ENCODE data around the gene ATP2B2. TPM values are rescaled to one million over a fixed set of nuclear protein-coding genes. Genes with fewer than 3 reads are reported as not detected.

The ATP2B2 gene
- total RNA-seq, 4 donors from 2014 or later, result 0.09 to 0.12 TPM; not detected in 2

DNA sequence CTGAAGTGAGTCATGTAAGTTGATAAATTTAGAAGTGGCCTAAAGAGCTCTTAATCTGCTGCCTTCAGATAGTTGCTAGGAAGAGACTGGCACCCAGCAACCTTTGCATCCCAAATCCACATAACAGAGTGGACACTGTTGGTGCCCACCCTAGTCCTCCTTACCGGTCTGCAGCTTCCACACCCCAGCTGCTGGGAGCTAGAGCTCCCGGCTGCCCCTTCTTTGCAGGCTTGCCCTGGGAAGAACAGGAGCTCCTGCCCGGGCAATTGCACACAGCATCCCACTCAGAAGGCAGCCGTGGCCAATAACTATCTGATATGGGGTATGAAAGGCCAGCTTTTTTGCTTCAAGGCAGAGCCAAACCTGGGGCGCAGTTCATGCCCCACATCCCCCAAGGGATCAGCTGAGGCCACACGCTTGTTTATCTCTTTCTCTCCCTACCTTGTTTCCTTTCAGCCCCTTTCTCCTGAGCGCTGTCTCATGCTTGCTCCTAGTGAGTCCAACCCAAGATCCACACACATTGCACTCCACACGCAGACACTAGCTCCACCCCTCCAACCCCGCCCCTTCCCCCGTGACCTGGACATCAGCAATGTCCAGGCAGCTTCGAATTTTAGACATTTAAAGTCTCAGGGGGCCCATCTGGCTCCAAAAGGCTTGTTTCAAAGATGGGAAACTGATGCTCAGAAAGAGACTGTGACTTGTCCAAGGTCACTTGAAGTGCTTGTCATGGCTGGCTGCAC lies 9.1 kb downstream of the ATP2B2 start:
- ATAC-seq (ENCODE audit: low FRiP score), result no peak
- no peak for DNase-seq (ENCODE audit: low spot score)
- TF ChIP-seq, protein P1, sequence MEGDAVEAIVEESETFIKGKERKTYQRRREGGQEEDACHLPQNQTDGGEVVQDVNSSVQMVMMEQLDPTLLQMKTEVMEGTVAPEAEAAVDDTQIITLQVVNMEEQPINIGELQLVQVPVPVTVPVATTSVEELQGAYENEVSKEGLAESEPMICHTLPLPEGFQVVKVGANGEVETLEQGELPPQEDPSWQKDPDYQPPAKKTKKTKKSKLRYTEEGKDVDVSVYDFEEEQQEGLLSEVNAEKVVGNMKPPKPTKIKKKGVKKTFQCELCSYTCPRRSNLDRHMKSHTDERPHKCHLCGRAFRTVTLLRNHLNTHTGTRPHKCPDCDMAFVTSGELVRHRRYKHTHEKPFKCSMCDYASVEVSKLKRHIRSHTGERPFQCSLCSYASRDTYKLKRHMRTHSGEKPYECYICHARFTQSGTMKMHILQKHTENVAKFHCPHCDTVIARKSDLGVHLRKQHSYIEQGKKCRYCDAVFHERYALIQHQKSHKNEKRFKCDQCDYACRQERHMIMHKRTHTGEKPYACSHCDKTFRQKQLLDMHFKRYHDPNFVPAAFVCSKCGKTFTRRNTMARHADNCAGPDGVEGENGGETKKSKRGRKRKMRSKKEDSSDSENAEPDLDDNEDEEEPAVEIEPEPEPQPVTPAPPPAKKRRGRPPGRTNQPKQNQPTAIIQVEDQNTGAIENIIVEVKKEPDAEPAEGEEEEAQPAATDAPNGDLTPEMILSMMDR (IDR thresholded peaks at IDR 0.05), result no peak

DNA sequence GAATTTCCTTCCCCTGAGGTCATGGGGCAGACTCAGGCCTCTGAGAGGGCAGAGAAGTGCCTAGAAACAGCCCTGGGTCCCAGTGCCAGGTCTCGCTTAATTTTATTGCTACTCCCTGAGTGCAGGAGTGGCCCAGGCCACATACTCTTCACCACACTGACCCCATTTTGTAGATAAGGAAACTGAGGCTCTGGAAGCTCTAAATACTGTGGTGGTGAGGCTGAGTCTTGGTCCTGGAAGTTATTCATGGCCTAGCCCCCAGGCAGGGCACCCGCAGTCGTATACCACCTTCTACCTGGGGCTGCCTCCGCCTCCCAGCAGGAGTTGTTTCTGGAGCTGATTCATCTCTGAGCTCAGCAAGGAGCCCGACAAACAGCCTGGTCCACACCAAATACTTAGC lies 9.8 kb downstream of the ATP2B2 start:
- TF ChIP-seq, protein P1 (IDR thresholded peaks at IDR 0.05), result no peak
- ATAC-seq (ENCODE audit: low FRiP score) (no peak), DNase-seq (ENCODE audit: low spot score) (no peak)

DNA sequence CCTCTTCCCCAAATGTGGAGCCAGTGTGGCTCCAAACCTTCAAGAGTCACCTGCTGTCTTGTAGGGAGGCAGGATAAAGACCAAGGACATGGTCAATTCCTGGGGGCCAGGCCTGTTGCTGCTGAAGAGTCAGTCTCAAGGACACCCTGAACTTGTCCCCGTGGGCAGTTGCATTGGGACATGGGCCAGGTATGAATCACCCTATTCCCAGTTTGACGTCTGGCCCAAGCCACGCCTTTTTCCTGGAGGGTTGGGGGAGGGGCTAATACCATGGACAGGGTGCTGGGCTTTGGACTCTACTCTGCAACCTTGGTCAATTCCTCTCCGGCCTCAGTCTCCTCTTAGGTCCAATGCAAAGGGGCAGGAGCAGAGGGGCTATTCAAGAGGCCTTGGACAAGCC lies 10.4 kb downstream of the ATP2B2 start:
- TF ChIP-seq, protein P1 (IDR thresholded peaks at IDR 0.05), result no peak
- ATAC-seq (ENCODE audit: low FRiP score) (no peak), DNase-seq (ENCODE audit: low spot score) (no peak)

DNA sequence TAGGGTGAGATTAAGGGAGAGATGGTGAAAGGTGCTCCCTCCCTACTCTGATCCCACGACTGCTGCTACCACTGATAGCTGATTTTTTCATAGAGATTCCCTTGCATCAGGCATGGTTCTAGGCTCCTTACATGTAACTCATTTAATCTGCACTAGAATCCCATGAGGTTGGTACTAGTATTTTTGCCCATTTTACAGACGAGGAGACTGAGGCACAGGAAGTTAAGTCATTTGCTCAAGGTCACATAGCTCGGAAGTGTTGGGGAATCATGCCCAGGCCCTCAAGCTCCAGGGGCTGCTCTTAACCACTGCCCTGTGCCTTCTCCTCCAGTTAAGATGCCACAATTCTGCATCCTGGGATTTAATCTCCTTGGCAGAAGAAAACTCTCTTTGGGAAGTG lies 11.2 kb downstream of the ATP2B2 start:
- DNase-seq (ENCODE audit: low spot score), result no peak
- no peak for ATAC-seq (ENCODE audit: low FRiP score)
- TF ChIP-seq, protein P1 (IDR thresholded peaks at IDR 0.05), result no peak

DNA sequence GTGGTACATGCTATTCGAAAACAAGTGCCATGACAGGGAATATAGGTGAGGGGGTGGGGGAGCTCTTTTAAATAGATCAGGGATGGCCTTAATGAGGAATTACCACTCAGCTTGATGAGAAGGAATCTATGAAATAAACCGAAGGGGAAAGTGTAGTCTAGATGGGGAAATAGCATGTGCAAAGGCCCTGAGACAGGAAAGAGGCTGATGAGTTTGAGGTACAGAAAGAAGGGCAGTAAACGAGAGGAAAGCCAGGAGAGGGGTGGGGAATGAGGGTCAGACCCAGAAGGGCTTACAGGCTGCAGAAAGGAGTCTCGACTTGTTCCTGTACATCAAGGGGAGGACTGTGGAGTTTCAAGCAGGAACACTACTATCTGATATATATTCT lies 12.2 kb downstream of the ATP2B2 start:
- TF ChIP-seq, protein P1 (IDR thresholded peaks at IDR 0.05), result no peak
- DNase-seq (ENCODE audit: low spot score), result no peak
- ATAC-seq (ENCODE audit: low FRiP score), result no peak

DNA sequence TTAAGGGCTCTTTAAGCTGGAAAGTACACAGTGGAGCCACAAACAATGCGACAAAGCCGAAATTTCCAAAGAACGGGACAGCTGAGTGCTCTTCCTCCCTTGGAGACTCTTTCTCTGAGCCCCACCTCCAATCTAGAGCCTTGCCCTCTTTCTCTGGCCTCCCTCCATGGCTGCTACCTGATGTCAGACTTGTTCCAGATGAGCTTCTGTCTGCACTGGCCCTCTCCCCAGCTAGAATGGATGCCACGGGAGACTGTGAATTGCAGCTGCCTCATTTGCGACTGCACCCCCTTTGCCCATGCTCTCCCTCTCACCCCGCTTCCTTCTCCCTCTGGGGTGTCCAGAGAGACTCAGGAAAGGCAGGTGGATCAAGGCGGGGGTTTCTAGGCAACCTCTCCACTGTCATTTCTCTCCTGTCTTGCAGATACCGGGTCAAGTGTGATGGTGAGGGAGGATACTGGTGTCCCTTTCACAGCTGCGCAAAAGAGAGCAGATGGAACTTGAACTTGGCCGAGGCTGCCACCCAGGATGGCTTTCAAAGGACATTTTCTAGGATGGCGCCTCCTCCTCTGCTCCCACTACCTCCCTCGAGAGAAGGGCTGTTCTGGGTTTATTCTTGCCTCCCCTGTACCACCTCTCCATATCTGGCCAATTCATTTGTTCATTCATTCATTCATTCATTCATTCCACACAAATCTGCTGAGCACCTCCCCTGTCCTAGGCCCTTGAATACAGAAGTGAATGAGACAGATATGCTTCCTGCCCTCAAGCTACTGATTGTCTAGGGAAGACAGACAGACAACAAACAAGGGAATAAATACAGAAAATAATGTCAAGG lies 12.8 kb downstream of the ATP2B2 start:
- no peak for ATAC-seq (ENCODE audit: low FRiP score)
- DNase-seq (ENCODE audit: low spot score), result no peak
- TF ChIP-seq, protein P1 (IDR thresholded peaks at IDR 0.05), result no peak
